Effector memory CD4-positive, alpha-beta T cell (primary cell): ENCODE data around the gene GFM1.

Experiments
- DNase-seq, 3 donors: peaks; one replicate each; pipeline ENCODE4 v3.0.0-alpha.2; 2020
- H3K27ac ChIP-seq: 2 replicates; pipeline ENCODE4 v1.7.0; 2013; ENCODE audit warnings: mild to moderate bottlenecking, low read length, moderate library complexity; ENCODE audit not compliant: insufficient read depth, poor library complexity, severe bottlenecking
- H3K27me3 ChIP-seq: replicated peaks from 2 replicates; pipeline ENCODE4 v1.7.0; 2013; ENCODE audit warnings: mild to moderate bottlenecking, low read length; ENCODE audit not compliant: insufficient read depth, control insufficient read depth, poor library complexity, severe bottlenecking
- H3K36me3 ChIP-seq: 2 replicates; pipeline ENCODE4 v1.7.0; 2013; ENCODE audit warnings: mild to moderate bottlenecking, low read length, moderate library complexity; ENCODE audit not compliant: control insufficient read depth, insufficient read depth
- H3K4me1 ChIP-seq: 2 replicates; pipeline ENCODE4 v1.7.0; 2013; ENCODE audit warnings: low read length, mild to moderate bottlenecking; ENCODE audit not compliant: control insufficient read depth, insufficient read depth, poor library complexity, severe bottlenecking
- H3K4me3 ChIP-seq: 2 replicates; pipeline ENCODE4 v1.7.0; 2013; ENCODE audit warnings: low read length, low read depth, mild to moderate bottlenecking; ENCODE audit not compliant: insufficient read depth, poor library complexity, severe bottlenecking
- H3K9me3 ChIP-seq: 2 replicates; pipeline ENCODE4 v1.7.0; 2013; ENCODE audit warnings: mild to moderate bottlenecking, low read length, moderate library complexity; ENCODE audit not compliant: control insufficient read depth
- total RNA-seq, 3 donors: gene quantifications; one replicate each; lab custom pipeline; 2026; lab: John Stamatoyannopoulos, UW

GFM1 gene
- 39.4 to 49.1 (median 46.5) reads per million in 3 donors for total RNA-seq

- Histone ChIP-seq H3K36me3 (peaks cover 16% of the 10 kb centered on the region), H3K27ac (peak within 1 kb of the TSS; percentile 75), H3K27me3 (no peaks in the 10 kb centered on the region), H3K9me3 (no peaks in the 10 kb centered on the region), H3K4me1 (peaks cover 9% of the 10 kb centered on the region), H3K4me3 (peak within 1 kb of the TSS; percentile 93)
- peak; percentile 78 to 88 (median 85) for DNase-seq
Observed at GRCh38 chr3:158644345-158644908, at the start of gene GFM1. GFM1 (plus strand) TSS chr3:158644527; CDS start chr3:158644635, 108 bp downstream.

- Histone ChIP-seq H3K4me1 (no peaks in the 10 kb centered on the region), H3K36me3 (no peaks in the 10 kb centered on the region), H3K4me3 (no peak overlapping the region), H3K27ac (no peak overlapping the region), H3K27me3 (no peaks in the 10 kb centered on the region), H3K9me3 (no peaks in the 10 kb centered on the region)
- DNase-seq, result no peak
Observed at GRCh38 chr3:158600787-158601186, 43.5 kb upstream of the GFM1 start.

GRCh38 chr3:158602227-158602626 lies 42.1 kb upstream of the GFM1 start:
- Histone ChIP-seq H3K9me3 (no peaks in the 10 kb centered on the region), H3K4me3 (no peak overlapping the region), H3K27me3 (no peaks in the 10 kb centered on the region), H3K4me1 (no peaks in the 10 kb centered on the region), H3K36me3 (no peaks in the 10 kb centered on the region), H3K27ac (no peak overlapping the region)
- DNase-seq, result no peak

- H3K36me3 ChIP-seq, result no peaks in the 10 kb centered on the region
- DNase-seq, result no peak
- H3K9me3 ChIP-seq, result peaks cover 6% of the 10 kb centered on the region
- no peaks in the 10 kb centered on the region for H3K27me3 ChIP-seq
- H3K4me1 ChIP-seq, result no peaks in the 10 kb centered on the region
- H3K27ac ChIP-seq, result no peak overlapping the region
- H3K4me3 ChIP-seq, result no peak overlapping the region
Observed at GRCh38 chr3:158617982-158618875, 26.1 kb upstream of the GFM1 start.

GRCh38 chr3:158625881-158626280 lies 18.4 kb upstream of the GFM1 start:
- H3K36me3 ChIP-seq, result no peaks in the 10 kb centered on the region
- DNase-seq, result no peak
- no peaks in the 10 kb centered on the region for H3K4me1 ChIP-seq
- no peak overlapping the region for H3K27ac ChIP-seq
- peaks cover 5% of the 10 kb centered on the region for H3K9me3 ChIP-seq
- H3K4me3 ChIP-seq, result no peak overlapping the region
- H3K27me3 ChIP-seq, result no peaks in the 10 kb centered on the region

- no peak for DNase-seq
- no peaks in the 10 kb centered on the region for H3K9me3 ChIP-seq
- no peaks in the 10 kb centered on the region for H3K27me3 ChIP-seq
- H3K4me1 ChIP-seq, result no peaks in the 10 kb centered on the region
- no peak overlapping the region for H3K4me3 ChIP-seq
- H3K27ac ChIP-seq, result no peak overlapping the region
- no peaks in the 10 kb centered on the region for H3K36me3 ChIP-seq
Observed at GRCh38 chr3:158631981-158632380, 12.3 kb upstream of the GFM1 start.

GRCh38 chr3:158640646-158641045 lies 3.7 kb upstream of the GFM1 start:
- no peak overlapping the region for H3K27ac ChIP-seq

GRCh38 chr3:158642005-158642404 lies 2.3 kb upstream of the GFM1 start:
- no peaks in the 10 kb centered on the region for H3K9me3 ChIP-seq
- DNase-seq, result no peak
- peaks cover 9% of the 10 kb centered on the region for H3K4me1 ChIP-seq
- no peaks in the 10 kb centered on the region for H3K27me3 ChIP-seq
- H3K27ac ChIP-seq, result no peak overlapping the region
- H3K36me3 ChIP-seq, result no peaks in the 10 kb centered on the region
- H3K4me3 ChIP-seq, result no peak overlapping the region

More at GRCh38 chr3:158640646-158641045, 3.7 kb upstream of the GFM1 start:
- no peaks in the 10 kb centered on the region for H3K36me3 ChIP-seq
- DNase-seq, result no peak
- no peak overlapping the region for H3K4me3 ChIP-seq
- H3K4me1 ChIP-seq, result peaks cover 9% of the 10 kb centered on the region
- H3K9me3 ChIP-seq, result no peaks in the 10 kb centered on the region
- H3K27me3 ChIP-seq, result no peaks in the 10 kb centered on the region

- Histone ChIP-seq H3K27ac (no peak overlapping the region), H3K4me3 (no peak overlapping the region), H3K36me3 (peaks cover 4% of the 10 kb centered on the region), H3K4me1 (peaks cover 9% of the 10 kb centered on the region), H3K27me3 (no peaks in the 10 kb centered on the region), H3K9me3 (no peaks in the 10 kb centered on the region)
- DNase-seq, result no peak
Observed at GRCh38 chr3:158642474-158643210, 1.7 kb upstream of the GFM1 start.
